ENCODE results near the gene CLPTM1.

Gene CLPTM1

DNA sequence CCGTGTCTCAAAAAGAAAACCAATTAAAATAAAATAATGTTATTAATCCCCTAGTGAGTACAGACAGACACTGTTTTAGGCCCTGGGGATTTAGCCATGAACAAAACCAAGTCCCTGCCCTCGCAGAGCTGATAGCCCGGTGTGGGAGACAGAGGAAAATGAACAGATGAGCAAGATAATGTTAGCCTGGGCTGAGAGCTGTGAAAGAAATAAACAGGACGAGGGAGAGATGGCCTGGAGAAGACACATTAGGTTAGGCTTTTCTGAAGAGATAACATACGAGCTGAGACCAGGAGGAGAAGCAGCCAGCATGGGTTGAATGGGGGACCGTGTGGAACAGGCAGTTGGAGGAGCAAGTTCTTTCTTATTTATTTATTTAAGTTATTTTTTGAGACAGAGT is 55.1 kb downstream of the CLPTM1 start:
- Mint-ChIP-seq H3K4me1 (no peaks in the 10 kb centered on the region), H3K4me3 (no peak overlapping the region), H3K36me3 (ENCODE audit: low read depth) (peaks cover 10% of the 10 kb centered on the region), H3K27ac (no peak overlapping the region), H3K27me3 (ENCODE audit: low read depth) (no peaks in the 10 kb centered on the region), H3K9me3 (no peaks in the 10 kb centered on the region)
- TF ChIP-seq, protein P1, sequence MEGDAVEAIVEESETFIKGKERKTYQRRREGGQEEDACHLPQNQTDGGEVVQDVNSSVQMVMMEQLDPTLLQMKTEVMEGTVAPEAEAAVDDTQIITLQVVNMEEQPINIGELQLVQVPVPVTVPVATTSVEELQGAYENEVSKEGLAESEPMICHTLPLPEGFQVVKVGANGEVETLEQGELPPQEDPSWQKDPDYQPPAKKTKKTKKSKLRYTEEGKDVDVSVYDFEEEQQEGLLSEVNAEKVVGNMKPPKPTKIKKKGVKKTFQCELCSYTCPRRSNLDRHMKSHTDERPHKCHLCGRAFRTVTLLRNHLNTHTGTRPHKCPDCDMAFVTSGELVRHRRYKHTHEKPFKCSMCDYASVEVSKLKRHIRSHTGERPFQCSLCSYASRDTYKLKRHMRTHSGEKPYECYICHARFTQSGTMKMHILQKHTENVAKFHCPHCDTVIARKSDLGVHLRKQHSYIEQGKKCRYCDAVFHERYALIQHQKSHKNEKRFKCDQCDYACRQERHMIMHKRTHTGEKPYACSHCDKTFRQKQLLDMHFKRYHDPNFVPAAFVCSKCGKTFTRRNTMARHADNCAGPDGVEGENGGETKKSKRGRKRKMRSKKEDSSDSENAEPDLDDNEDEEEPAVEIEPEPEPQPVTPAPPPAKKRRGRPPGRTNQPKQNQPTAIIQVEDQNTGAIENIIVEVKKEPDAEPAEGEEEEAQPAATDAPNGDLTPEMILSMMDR (IDR thresholded peaks at IDR 0.05; ENCODE audit: unreplicated experiment in 3 of 3): no peak

DNA sequence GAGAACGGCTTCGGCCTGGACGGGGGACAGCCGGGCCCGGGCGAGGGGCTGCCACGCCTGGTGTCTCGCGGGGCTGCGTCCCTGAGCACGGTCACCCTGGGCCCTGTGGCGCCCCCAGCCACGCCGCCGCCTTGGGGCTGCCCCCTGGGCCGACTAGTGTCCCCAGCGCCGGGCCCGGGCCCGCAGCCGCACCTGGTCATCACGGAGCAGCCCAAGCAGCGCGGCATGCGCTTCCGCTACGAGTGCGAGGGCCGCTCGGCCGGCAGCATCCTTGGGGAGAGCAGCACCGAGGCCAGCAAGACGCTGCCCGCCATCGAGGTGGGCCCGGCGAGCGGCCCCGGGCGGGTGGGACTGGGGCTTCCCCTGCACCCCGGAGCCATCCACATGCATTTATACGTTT is 56.8 kb downstream of the CLPTM1 start:
- Mint-ChIP-seq H3K27ac (no peak overlapping the region), H3K36me3 (ENCODE audit: low read depth) (peaks cover 5% of the 10 kb centered on the region), H3K9me3 (no peaks in the 10 kb centered on the region), H3K27me3 (ENCODE audit: low read depth) (no peaks in the 10 kb centered on the region), H3K4me3 (no peak overlapping the region), H3K4me1 (peaks cover 9% of the 10 kb centered on the region)
- TF ChIP-seq, protein P1 (IDR thresholded peaks at IDR 0.05; ENCODE audit: unreplicated experiment in 3 of 3): no peak

DNA sequence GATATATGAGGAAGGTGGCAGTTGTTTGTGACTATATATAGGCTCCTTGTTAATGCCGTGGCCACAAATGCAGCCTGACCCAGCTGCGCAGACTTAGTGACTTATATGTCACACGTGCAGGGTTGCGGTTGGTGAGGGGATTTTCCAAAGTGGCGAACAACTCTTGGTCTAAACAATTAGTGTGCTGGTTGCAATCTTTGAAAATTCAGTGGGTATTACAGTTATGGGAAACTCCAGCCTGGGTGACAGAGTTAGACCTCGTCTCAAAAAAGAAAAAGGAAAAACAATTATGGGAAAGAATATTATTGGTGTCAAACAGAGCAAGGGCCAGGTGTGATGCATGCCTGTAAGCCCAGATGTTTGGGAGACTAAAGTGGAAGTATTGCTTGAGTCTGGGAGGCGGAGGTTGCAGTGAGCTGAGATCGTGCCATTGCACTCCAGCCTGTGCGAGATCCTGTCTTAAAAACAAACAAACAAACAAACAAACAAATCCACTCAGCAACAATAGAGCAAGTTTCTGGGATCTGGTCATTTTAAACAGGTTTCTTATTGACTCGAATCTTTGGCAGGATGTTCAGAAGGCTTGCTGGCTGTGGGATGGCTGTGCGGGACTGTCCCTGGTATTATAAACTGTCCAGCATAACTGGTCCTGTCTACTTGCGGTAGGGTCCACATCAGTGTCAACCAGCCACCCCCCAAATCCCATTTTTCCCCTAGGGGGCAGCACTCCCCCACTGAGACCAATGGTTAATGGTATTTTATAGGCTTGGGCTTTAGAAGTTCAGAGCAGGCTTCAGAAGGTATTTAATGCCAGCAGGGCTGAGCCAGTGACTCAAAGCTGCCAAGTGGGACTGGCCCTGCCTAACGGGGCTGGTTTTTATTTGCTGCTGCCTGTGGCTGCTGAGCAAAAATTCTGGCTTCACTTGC is 61.5 kb downstream of the CLPTM1 start:
- no peaks in the 10 kb centered on the region for H3K9me3 Mint-ChIP-seq
- H3K27me3 Mint-ChIP-seq (ENCODE audit: low read depth): no peaks in the 10 kb centered on the region
- TF ChIP-seq, protein P1 (IDR thresholded peaks at IDR 0.05; ENCODE audit: unreplicated experiment in 3 of 3): peak; percentile 47 to 56 (median 48)
- no peak overlapping the region for H3K27ac Mint-ChIP-seq
- peaks cover 10% of the 10 kb centered on the region for H3K4me1 Mint-ChIP-seq
- peak overlapping the region in 1 of 3 experiments; percentile 57 for H3K4me3 Mint-ChIP-seq
- H3K36me3 Mint-ChIP-seq (ENCODE audit: low read depth): peaks cover under 1% of the 10 kb centered on the region

DNA sequence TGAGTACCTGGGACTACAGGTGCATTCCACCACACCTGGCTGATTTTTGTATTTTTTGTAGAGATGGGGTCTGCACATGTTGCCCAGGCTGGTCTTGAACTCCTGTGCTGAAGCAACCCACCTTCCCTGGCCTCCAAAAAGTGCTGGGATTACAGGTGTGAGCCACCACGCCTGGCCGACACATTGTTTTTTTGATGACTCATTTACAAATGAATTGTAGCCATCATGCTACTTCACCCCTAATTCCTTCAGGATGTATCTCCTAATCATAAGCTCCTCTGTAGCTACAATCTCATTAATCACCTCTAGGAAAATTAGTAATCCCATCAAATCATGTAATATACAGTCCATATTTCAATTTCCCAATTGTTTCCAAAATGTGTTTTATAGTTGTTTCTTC is 64.0 kb downstream of the CLPTM1 start:
- Mint-ChIP-seq H3K27me3 (ENCODE audit: low read depth) (no peaks in the 10 kb centered on the region), H3K9me3 (no peaks in the 10 kb centered on the region)

DNA sequence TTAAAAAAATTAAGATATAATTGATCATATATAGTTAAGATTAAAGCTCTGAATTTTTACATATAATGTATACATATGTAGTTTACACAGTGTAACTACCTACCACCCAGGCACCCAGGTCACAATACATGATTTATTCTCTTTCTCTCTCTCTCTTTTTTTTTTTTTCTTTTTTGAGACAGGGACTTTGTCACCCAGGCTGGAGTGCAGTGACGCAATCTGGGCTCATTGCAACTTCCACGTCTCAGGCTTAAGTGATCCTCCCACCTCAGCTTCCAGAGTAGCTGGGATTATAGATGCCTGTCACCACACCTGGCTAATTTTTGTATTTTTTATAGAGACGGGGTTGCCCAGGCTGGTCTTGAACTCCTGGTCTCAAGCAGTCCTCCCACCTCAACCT is 64.9 kb downstream of the CLPTM1 start:
- no peaks in the 10 kb centered on the region for H3K9me3 Mint-ChIP-seq
- H3K4me3 Mint-ChIP-seq: no peak overlapping the region
- no peaks in the 10 kb centered on the region for H3K27me3 Mint-ChIP-seq (ENCODE audit: low read depth)
- peaks cover 10% of the 10 kb centered on the region for H3K4me1 Mint-ChIP-seq
- no peaks in the 10 kb centered on the region for H3K36me3 Mint-ChIP-seq (ENCODE audit: low read depth)
- H3K27ac Mint-ChIP-seq: no peak overlapping the region
- TF ChIP-seq, protein P1 (IDR thresholded peaks at IDR 0.05; ENCODE audit: unreplicated experiment in 3 of 3): no peak

More for the DNA sequence above, 64.0 kb downstream of the CLPTM1 start:
- peaks cover 10% of the 10 kb centered on the region for H3K4me1 Mint-ChIP-seq
- H3K4me3 Mint-ChIP-seq: no peak overlapping the region
- TF ChIP-seq, protein P1 (IDR thresholded peaks at IDR 0.05; ENCODE audit: unreplicated experiment in 3 of 3): no peak
- H3K27ac Mint-ChIP-seq: no peak overlapping the region
- H3K36me3 Mint-ChIP-seq (ENCODE audit: low read depth): no peaks in the 10 kb centered on the region

DNA sequence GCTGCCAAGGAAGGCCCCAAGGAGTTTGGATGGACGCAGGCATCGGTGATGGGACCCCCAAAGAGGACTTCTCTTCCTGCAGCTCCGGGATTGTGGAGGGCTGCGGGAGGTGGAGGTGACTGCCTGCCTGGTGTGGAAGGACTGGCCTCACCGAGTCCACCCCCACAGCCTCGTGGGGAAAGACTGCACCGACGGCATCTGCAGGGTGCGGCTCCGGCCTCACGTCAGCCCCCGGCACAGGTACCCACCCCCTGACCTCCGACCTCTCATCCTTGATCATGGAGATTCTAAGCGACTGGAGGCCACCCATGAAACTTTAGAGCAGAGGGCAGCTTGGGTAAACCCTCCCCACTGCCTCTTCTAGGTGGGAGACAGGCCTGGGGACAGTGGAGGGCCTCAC is 66.8 kb downstream of the CLPTM1 start:
- H3K9me3 Mint-ChIP-seq: no peaks in the 10 kb centered on the region
- no peaks in the 10 kb centered on the region for H3K36me3 Mint-ChIP-seq (ENCODE audit: low read depth)
- H3K4me1 Mint-ChIP-seq: peaks cover under 1% of the 10 kb centered on the region
- no peak overlapping the region for H3K4me3 Mint-ChIP-seq
- no peak overlapping the region for H3K27ac Mint-ChIP-seq
- TF ChIP-seq, protein P1 (IDR thresholded peaks at IDR 0.05; ENCODE audit: unreplicated experiment in 3 of 3): no peak
- H3K27me3 Mint-ChIP-seq (ENCODE audit: low read depth): no peaks in the 10 kb centered on the region

All from nephron (organoid).